Cardiac muscle cell (in vitro differentiated cells and primary cell): Measurements from ENCODE around the gene LRCOL1. TPM values are rescaled to one million over a fixed set of nuclear protein-coding genes. Genes with fewer than 3 reads are reported as not detected.
A peak's percentile ranks its signal among the peaks of the same experiment; 100 is the strongest.

Experiments
- DNase-seq, 2 donors: peaks; one replicate each; pipeline versions ENCODE4 v3.0.0 to v3.0.0-alpha.2; 2010 to 2017; ENCODE audit warnings: low read depth in 1 of 2, low spot score in 1 of 2
- H3K27ac ChIP-seq: fragments of 200-600 bp; sonication (generic); 2 replicates; pipeline ENCODE4 v1.5.1; 2016
- H3K27me3 ChIP-seq: fragments of 200-600 bp; sonication (generic); 2 replicates; pipeline ENCODE4 v1.6.0; 2016; ENCODE audit warnings: control low read depth
- H3K36me3 ChIP-seq: fragments of 200-600 bp; sonication (generic); 2 replicates; pipeline ENCODE4 v1.5.1; 2016; ENCODE audit warnings: control low read depth
- H3K4me1 ChIP-seq: fragments of 200-600 bp; sonication (generic); 2 replicates; pipeline ENCODE4 v1.8.1; 2017; ENCODE audit warnings: low read depth, mild to moderate bottlenecking, mixed run types
- H3K4me3 ChIP-seq: fragments of 200-600 bp; sonication (generic); 2 replicates; pipeline ENCODE4 v1.5.1; 2016; ENCODE audit warnings: mild to moderate bottlenecking
- H3K9me3 ChIP-seq: fragments of 200-600 bp; sonication (generic); 2 replicates; pipeline ENCODE4 v1.5.1; 2017; ENCODE audit warnings: low read depth, mild to moderate bottlenecking, control low read depth
- CTCF ChIP-seq: IDR thresholded peaks from 2 replicates; pipeline ENCODE4 v1.5.1; 2012; ENCODE audit warnings: low read depth, mild to moderate bottlenecking, low read length
- polyA plus RNA-seq: library from polyadenylated mRNA; unstranded; fragments of >200 nt; fragmentation: Nextera tagmentation; extraction: Ambion mirVana; gene quantifications from 2 replicates; pipeline ENCODE4 v1.2.1, GENCODE V29; 2016
- total RNA-seq: library from RNA; depleted of rRNA; stranded (reverse); fragments of >200 nt; gene quantifications from 2 replicates; pipeline ENCODE4 v1.2.3, GENCODE V29; 2016

Gene LRCOL1
- total and polyA plus RNA-seq, 2 experiments from 2014 or later, result not detected

GRCh38 chr12:132596016-132596415, 14.4 kb downstream of the LRCOL1 start:
- TF ChIP-seq CTCF, result no peak
- no peaks in the 10 kb centered on the region for H3K36me3 ChIP-seq
- H3K9me3 ChIP-seq, result no peaks in the 10 kb centered on the region
- H3K4me3 ChIP-seq, result no peak overlapping the region
- H3K4me1 ChIP-seq, result no peaks in the 10 kb centered on the region
- no peak overlapping the region for H3K27ac ChIP-seq
- peaks cover 32% of the 10 kb centered on the region for H3K27me3 ChIP-seq
- peak; percentile 39 to 69 for DNase-seq

DNA sequence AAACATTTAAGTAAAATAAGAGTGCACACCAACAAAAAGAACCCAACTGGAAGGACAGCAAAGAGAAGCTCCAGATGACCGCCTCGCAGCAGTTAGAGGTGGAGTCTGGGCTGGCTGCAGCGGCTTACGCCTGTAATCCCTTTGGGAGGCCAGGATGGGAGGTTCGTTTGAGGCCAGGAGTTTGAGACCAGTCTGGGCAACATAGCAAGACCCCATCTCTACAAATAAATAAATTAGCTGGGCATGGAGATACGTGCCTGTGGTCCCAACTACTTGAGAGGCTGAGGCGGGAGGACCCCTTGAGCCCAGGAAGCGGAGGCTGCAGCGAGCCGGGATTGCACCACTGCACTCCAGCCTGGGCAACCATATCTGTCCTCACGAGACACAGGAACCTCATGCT, 15.2 kb downstream of the LRCOL1 start:
- no peak for DNase-seq
- Histone ChIP-seq H3K27me3 (peaks cover 34% of the 10 kb centered on the region), H3K4me3 (no peak overlapping the region), H3K27ac (no peak overlapping the region), H3K9me3 (no peaks in the 10 kb centered on the region), H3K4me1 (no peaks in the 10 kb centered on the region), H3K36me3 (no peaks in the 10 kb centered on the region)
- no peak for TF ChIP-seq CTCF

GRCh38 chr12:132593938-132594358, 16.4 kb downstream of the LRCOL1 start:
- no peak for TF ChIP-seq CTCF
- Histone ChIP-seq H3K36me3 (no peaks in the 10 kb centered on the region), H3K27ac (no peak overlapping the region), H3K4me1 (no peaks in the 10 kb centered on the region), H3K9me3 (no peaks in the 10 kb centered on the region), H3K4me3 (no peak overlapping the region), H3K27me3 (peaks cover 46% of the 10 kb centered on the region)
- peak; percentile 81 to 98 for DNase-seq

- H3K9me3 ChIP-seq, result no peaks in the 10 kb centered on the region
- no peaks in the 10 kb centered on the region for H3K36me3 ChIP-seq
- no peak overlapping the region for H3K27ac ChIP-seq
- TF ChIP-seq CTCF, result no peak
- H3K4me1 ChIP-seq, result no peaks in the 10 kb centered on the region
- no peak overlapping the region for H3K4me3 ChIP-seq
- peaks cover 51% of the 10 kb centered on the region for H3K27me3 ChIP-seq
- DNase-seq, result no peak
Measured at GRCh38 chr12:132593521-132593920, 16.9 kb downstream of the LRCOL1 start.

- Histone ChIP-seq H3K27ac (no peak overlapping the region), H3K4me1 (no peaks in the 10 kb centered on the region), H3K4me3 (no peak overlapping the region), H3K9me3 (no peaks in the 10 kb centered on the region), H3K27me3 (peaks cover 55% of the 10 kb centered on the region), H3K36me3 (no peaks in the 10 kb centered on the region)
- no peak for DNase-seq
- no peak for TF ChIP-seq CTCF
Measured at GRCh38 chr12:132593071-132593470, 17.3 kb downstream of the LRCOL1 start.

GRCh38 chr12:132592282-132592970, 18.0 kb downstream of the LRCOL1 start:
- Histone ChIP-seq H3K36me3 (no peaks in the 10 kb centered on the region), H3K9me3 (no peaks in the 10 kb centered on the region), H3K4me1 (no peaks in the 10 kb centered on the region), H3K27me3 (peaks cover 61% of the 10 kb centered on the region), H3K4me3 (no peak overlapping the region), H3K27ac (no peak overlapping the region)
- no peak for TF ChIP-seq CTCF
- DNase-seq, result no peak
